Liver (tissue), 9 donors: ENCODE data around the gene GAB2. TPM values are rescaled to one million over a fixed set of nuclear protein-coding genes. Genes with fewer than 3 reads are reported as not detected.

ENCODE experiments used
- DNase-seq: peaks from one replicate; pipeline ENCODE4 v3.0.0-alpha.2; 2017; ENCODE audit warnings: low spot score
- H3K27ac ChIP-seq, 2 donors: one replicate each; pipeline ENCODE4 v1.7.0; 2013; ENCODE audit warnings: inconsistent platforms in 2 of 2, low read length in 2 of 2, control low read depth in 1 of 2, low read depth in 1 of 2, mild to moderate bottlenecking in 1 of 2
- H3K27me3 ChIP-seq, 4 donors: one replicate each; pipeline versions ENCODE4 v1.6.1 to v1.7.0; 2013; ENCODE audit warnings: low read length in 3 of 4, inconsistent platforms in 1 of 4, mild to moderate bottlenecking in 1 of 4, moderate library complexity in 1 of 4; ENCODE audit not compliant: control insufficient read depth in 4 of 4, insufficient read depth in 4 of 4
- H3K36me3 ChIP-seq, 4 donors: one replicate each; pipeline versions ENCODE4 v1.6.1 to v1.7.0; 2013; ENCODE audit warnings: low read length in 3 of 4, mild to moderate bottlenecking in 3 of 4, low read depth in 1 of 4, moderate library complexity in 1 of 4; ENCODE audit not compliant: control insufficient read depth in 4 of 4, insufficient read depth in 3 of 4
- H3K4me1 ChIP-seq, 4 donors: one replicate each; pipeline versions ENCODE4 v1.6.1 to v1.7.0; 2013; ENCODE audit warnings: low read length in 3 of 4, mild to moderate bottlenecking in 3 of 4, moderate library complexity in 1 of 4; ENCODE audit not compliant: control insufficient read depth in 4 of 4, insufficient read depth in 4 of 4
- H3K4me3 ChIP-seq, 3 donors: one replicate each; pipeline versions ENCODE4 v1.6.1 to v1.7.0; 2013; ENCODE audit warnings: low read length in 3 of 3, control low read depth in 1 of 3, low read depth in 1 of 3, mild to moderate bottlenecking in 1 of 3
- H3K9ac ChIP-seq, 2 donors: one replicate each; pipeline ENCODE4 v1.7.0; 2013; ENCODE audit warnings: low read length in 2 of 2, mild to moderate bottlenecking in 2 of 2, moderate library complexity in 2 of 2, control low read depth in 1 of 2, low read depth in 1 of 2
- H3K9me3 ChIP-seq, 4 donors: one replicate each; pipeline versions ENCODE4 v1.6.1 to v1.7.0; 2013; ENCODE audit warnings: low read length in 3 of 4; ENCODE audit not compliant: control insufficient read depth in 4 of 4
- EGR1 ChIP-seq, 2 donors: IDR thresholded peaks; 2 replicates each; pipeline ENCODE4 v1.6.1; 2016 to 2018; ENCODE audit warnings: antibody characterized with exemption in 2 of 2, low read depth in 2 of 2
- FOXA1 ChIP-seq: IDR thresholded peaks from 2 replicates; pipeline ENCODE4 v1.6.1; 2016; ENCODE audit warnings: antibody characterized with exemption
- FOXA2 ChIP-seq: IDR thresholded peaks from 2 replicates; pipeline ENCODE4 v1.6.1; 2016; ENCODE audit warnings: antibody characterized with exemption
- GABPA ChIP-seq, 2 donors: IDR thresholded peaks in 1 of 2; conservative IDR thresholded peaks in 1 of 2; 2 replicates each; pipeline ENCODE4 v1.6.1; 2016; ENCODE audit warnings: antibody characterized with exemption in 2 of 2, mild to moderate bottlenecking in 1 of 2, moderate library complexity in 1 of 2
- HNF4G ChIP-seq: IDR thresholded peaks from 2 replicates; pipeline ENCODE4 v1.6.1; 2016; ENCODE audit warnings: antibody characterized with exemption
- JUND ChIP-seq, 2 donors: IDR thresholded peaks; 2 replicates each; pipeline ENCODE4 v1.6.1; 2016; ENCODE audit warnings: antibody characterized with exemption in 2 of 2
- NR2F2 ChIP-seq: IDR thresholded peaks from 2 replicates; pipeline ENCODE4 v1.6.1; 2016; ENCODE audit warnings: antibody characterized with exemption
- RAD21 ChIP-seq, 2 donors: IDR thresholded peaks; 2 replicates each; pipeline ENCODE4 v1.6.1; 2016; ENCODE audit warnings: antibody characterized with exemption in 2 of 2, mild to moderate bottlenecking in 2 of 2
- RXRA ChIP-seq, 2 donors: IDR thresholded peaks; 2 replicates each; pipeline ENCODE4 v1.6.1; 2017 to 2018; ENCODE audit warnings: antibody characterized with exemption in 2 of 2, mild to moderate bottlenecking in 1 of 2
- SP1 ChIP-seq: IDR thresholded peaks from 2 replicates; pipeline ENCODE4 v1.6.1; 2018; ENCODE audit warnings: antibody characterized with exemption, mild to moderate bottlenecking
- TAF1 ChIP-seq: conservative IDR thresholded peaks from 2 replicates; pipeline ENCODE4 v1.6.1; 2016; ENCODE audit warnings: antibody characterized with exemption, mild to moderate bottlenecking
- YY1 ChIP-seq: IDR thresholded peaks from 2 replicates; pipeline ENCODE4 v1.6.1; 2016; ENCODE audit warnings: antibody characterized with exemption, mild to moderate bottlenecking
- WGBS: extraction: QIAGEN DNeasy Blood & Tissue Kit; methylation state at CpG from one replicate; pipeline ENCODE4 v1.1.7; 2013; 5-methylcytosine and 5-hydroxymethylcytosine counted together
- polyA plus RNA-seq, 2 donors: library from polyadenylated mRNA; stranded (reverse) in 1 of 2; unstranded in 1 of 2; fragments of 200-250 nt in 1 of 2; fragments of >200 nt in 1 of 2; fragmentation: Nextera tagmentation in 1 of 2; extraction: Ambion mirVana in 1 of 2; gene quantifications; one replicate each; pipeline versions ENCODE4 v1.2.1 to v1.2.3, GENCODE V29; 2013 to 2015
- total RNA-seq, 2 donors: library from RNA; depleted of rRNA; stranded (reverse); fragments of >200 nt; gene quantifications; one replicate each; pipeline ENCODE4 v1.2.3, GENCODE V29; 2014
- TF ChIP-seq, protein P1 (sequence below): IDR thresholded peaks from 2 replicates; pipeline ENCODE4 v1.6.1; 2016; ENCODE audit warnings: antibody characterized with exemption, mild to moderate bottlenecking
- TF ChIP-seq, protein P2 (sequence below): IDR thresholded peaks from 2 replicates; pipeline ENCODE4 v1.6.1; 2016; ENCODE audit warnings: antibody characterized with exemption
- TF ChIP-seq, protein P3 (sequence below): IDR thresholded peaks from 2 replicates; pipeline ENCODE4 v1.6.1; 2016; ENCODE audit warnings: antibody characterized with exemption
- TF ChIP-seq, protein P4 (sequence below): fragments of 150-350 bp; IDR thresholded peaks from 2 replicates; pipeline ENCODE4 v1.5.1; 2017; ENCODE audit warnings: improper control_type of control experiment, low read depth, low read length; ENCODE audit not compliant: missing input control
- TF ChIP-seq, protein P5 (sequence below): IDR thresholded peaks from 2 replicates; pipeline ENCODE4 v1.6.1; 2016; ENCODE audit warnings: antibody characterized with exemption
- donor health status: healthy.
- donor health status: healthy.
- donor health status: healthy.
- donor health status: healthy.
- donor health status: healthy.

Gene GAB2
- total and polyA plus RNA-seq, 4 donors: 1.3 to 3.6 (median 2.5) TPM

DNA sequence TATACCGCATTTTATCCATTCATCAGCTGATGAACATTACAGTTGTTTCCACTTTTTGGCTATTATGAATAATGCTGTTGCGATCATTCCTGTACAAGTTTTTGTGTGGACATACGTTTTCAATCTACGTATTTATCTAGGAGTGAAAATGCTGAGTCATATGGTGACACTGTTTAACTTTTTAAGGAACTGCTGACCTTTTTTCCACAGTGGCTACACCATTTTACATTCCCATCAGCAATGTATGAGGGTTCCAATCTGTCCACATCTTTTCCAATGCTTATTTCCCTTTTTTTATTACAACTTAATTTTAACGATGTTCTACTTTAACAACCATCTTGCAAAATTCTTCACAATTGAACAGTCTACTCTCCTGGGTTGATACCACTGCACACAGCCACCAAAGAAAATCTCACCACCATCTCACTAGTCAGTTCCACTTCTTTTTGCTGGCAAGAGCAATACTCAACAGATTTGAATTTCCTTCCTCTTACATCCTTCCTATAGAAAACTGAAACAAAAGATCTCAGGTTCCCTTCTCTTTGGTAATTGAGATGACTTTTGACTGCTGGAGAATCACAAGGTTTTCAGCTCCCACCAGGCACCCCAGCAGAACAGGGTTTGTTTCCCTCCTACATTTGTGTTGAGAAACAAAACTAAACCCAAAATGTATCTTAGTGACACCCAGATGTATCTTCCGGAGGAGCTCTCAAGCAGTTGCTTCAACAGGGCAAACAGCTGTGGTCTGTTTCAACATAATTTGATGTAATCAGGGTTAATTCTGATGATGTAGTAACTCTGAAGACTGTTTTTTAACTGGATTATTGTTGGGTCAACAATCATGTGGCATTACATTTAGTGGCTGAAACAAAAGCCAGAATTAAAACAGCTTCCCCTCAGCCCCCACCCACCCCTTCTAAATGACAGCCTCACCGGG lies 7.0 kb upstream of the GAB2 start:
- Histone ChIP-seq H3K4me1 (peaks cover 0 to 7% (median 3%) of the 10 kb centered on the region in 4 donors), H3K36me3 (no peaks in the 10 kb centered on the region), H3K9me3 (no peaks in the 10 kb centered on the region), H3K4me3 (no peak overlapping the region), H3K9ac (no peak overlapping the region), H3K27me3 (no peaks in the 10 kb centered on the region), H3K27ac (peak overlapping the region; percentile 9 to 48)
- TF ChIP-seq FOXA1: no peak
- TF ChIP-seq RXRA (IDR thresholded peaks at IDR 0.05): no peak
- peak; percentile 20 for TF ChIP-seq YY1
- TF ChIP-seq, protein P1, sequence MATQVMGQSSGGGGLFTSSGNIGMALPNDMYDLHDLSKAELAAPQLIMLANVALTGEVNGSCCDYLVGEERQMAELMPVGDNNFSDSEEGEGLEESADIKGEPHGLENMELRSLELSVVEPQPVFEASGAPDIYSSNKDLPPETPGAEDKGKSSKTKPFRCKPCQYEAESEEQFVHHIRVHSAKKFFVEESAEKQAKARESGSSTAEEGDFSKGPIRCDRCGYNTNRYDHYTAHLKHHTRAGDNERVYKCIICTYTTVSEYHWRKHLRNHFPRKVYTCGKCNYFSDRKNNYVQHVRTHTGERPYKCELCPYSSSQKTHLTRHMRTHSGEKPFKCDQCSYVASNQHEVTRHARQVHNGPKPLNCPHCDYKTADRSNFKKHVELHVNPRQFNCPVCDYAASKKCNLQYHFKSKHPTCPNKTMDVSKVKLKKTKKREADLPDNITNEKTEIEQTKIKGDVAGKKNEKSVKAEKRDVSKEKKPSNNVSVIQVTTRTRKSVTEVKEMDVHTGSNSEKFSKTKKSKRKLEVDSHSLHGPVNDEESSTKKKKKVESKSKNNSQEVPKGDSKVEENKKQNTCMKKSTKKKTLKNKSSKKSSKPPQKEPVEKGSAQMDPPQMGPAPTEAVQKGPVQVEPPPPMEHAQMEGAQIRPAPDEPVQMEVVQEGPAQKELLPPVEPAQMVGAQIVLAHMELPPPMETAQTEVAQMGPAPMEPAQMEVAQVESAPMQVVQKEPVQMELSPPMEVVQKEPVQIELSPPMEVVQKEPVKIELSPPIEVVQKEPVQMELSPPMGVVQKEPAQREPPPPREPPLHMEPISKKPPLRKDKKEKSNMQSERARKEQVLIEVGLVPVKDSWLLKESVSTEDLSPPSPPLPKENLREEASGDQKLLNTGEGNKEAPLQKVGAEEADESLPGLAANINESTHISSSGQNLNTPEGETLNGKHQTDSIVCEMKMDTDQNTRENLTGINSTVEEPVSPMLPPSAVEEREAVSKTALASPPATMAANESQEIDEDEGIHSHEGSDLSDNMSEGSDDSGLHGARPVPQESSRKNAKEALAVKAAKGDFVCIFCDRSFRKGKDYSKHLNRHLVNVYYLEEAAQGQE: no peak
- no peak for DNase-seq
- WGBS: 77% methylated on average over 7 of the region's 7 CpGs

DNA sequence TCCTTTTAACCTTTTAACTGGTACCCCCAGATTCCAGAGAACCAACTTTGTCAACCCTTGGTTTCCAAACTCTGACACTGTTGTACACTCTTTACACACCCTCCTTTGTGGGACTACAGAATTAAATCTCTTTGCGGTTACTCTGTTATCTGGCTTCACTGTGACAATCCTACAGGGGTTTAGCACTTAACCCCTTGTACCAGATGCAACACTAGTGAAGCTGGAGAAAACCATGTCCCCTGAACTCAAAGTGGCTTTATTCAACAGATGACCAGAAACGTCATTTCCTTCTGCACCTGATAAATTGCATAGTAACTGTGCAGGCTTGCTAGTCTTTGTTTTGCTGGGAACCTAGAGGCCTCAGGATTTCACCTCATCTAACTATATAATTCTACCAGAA lies 5.6 kb upstream of the GAB2 start:
- peaks cover 0 to 20% (median 16%) of the 10 kb centered on the region in 4 donors for H3K4me1 ChIP-seq
- H3K27ac ChIP-seq: no peak overlapping the region
- no peak for TF ChIP-seq FOXA2
- TF ChIP-seq SP1: no peak
- TF ChIP-seq GABPA (IDR thresholded peaks at IDR 0.05 in 1 of 2, conservative IDR thresholded peaks at IDR 0.05 in 1 of 2): no peak
- TF ChIP-seq, protein P2, sequence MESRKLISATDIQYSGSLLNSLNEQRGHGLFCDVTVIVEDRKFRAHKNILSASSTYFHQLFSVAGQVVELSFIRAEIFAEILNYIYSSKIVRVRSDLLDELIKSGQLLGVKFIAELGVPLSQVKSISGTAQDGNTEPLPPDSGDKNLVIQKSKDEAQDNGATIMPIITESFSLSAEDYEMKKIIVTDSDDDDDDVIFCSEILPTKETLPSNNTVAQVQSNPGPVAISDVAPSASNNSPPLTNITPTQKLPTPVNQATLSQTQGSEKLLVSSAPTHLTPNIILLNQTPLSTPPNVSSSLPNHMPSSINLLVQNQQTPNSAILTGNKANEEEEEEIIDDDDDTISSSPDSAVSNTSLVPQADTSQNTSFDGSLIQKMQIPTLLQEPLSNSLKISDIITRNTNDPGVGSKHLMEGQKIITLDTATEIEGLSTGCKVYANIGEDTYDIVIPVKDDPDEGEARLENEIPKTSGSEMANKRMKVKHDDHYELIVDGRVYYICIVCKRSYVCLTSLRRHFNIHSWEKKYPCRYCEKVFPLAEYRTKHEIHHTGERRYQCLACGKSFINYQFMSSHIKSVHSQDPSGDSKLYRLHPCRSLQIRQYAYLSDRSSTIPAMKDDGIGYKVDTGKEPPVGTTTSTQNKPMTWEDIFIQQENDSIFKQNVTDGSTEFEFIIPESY: no peak
- TF ChIP-seq, protein P3, sequence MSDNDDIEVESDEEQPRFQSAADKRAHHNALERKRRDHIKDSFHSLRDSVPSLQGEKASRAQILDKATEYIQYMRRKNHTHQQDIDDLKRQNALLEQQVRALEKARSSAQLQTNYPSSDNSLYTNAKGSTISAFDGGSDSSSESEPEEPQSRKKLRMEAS: no peak
- TF ChIP-seq, protein P1: no peak
- no peak for TF ChIP-seq JUND (IDR thresholded peaks at IDR 0.05)
- no peak for TF ChIP-seq NR2F2
- no peak for TF ChIP-seq RAD21 (IDR thresholded peaks at IDR 0.05)
- TF ChIP-seq HNF4G: no peak
- no peak for TF ChIP-seq TAF1
- no peak for TF ChIP-seq EGR1 (IDR thresholded peaks at IDR 0.05; ENCODE audit: low read depth in 2 of 2)
- TF ChIP-seq, protein P4, sequence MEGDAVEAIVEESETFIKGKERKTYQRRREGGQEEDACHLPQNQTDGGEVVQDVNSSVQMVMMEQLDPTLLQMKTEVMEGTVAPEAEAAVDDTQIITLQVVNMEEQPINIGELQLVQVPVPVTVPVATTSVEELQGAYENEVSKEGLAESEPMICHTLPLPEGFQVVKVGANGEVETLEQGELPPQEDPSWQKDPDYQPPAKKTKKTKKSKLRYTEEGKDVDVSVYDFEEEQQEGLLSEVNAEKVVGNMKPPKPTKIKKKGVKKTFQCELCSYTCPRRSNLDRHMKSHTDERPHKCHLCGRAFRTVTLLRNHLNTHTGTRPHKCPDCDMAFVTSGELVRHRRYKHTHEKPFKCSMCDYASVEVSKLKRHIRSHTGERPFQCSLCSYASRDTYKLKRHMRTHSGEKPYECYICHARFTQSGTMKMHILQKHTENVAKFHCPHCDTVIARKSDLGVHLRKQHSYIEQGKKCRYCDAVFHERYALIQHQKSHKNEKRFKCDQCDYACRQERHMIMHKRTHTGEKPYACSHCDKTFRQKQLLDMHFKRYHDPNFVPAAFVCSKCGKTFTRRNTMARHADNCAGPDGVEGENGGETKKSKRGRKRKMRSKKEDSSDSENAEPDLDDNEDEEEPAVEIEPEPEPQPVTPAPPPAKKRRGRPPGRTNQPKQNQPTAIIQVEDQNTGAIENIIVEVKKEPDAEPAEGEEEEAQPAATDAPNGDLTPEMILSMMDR: no peak
- TF ChIP-seq, protein P5, sequence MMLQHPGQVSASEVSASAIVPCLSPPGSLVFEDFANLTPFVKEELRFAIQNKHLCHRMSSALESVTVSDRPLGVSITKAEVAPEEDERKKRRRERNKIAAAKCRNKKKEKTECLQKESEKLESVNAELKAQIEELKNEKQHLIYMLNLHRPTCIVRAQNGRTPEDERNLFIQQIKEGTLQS: no peak
- TF ChIP-seq FOXA1: no peak
- no peak for DNase-seq
- H3K9ac ChIP-seq: no peak overlapping the region
- no peaks in the 10 kb centered on the region for H3K36me3 ChIP-seq
- no peaks in the 10 kb centered on the region for H3K27me3 ChIP-seq
- WGBS: 89% methylated on average over 2 of the region's 2 CpGs
- H3K4me3 ChIP-seq: no peak overlapping the region
- H3K9me3 ChIP-seq: no peaks in the 10 kb centered on the region
